ENCODE results near the gene GRIN1. TPM values are rescaled to one million over a fixed set of nuclear protein-coding genes. Genes with fewer than 3 reads are reported as not detected.

GRIN1 gene
- total RNA-seq, 4 donors from 2014 or later, result 0.11 to 0.50 (median 0.19) TPM; not detected in 1

DNA sequence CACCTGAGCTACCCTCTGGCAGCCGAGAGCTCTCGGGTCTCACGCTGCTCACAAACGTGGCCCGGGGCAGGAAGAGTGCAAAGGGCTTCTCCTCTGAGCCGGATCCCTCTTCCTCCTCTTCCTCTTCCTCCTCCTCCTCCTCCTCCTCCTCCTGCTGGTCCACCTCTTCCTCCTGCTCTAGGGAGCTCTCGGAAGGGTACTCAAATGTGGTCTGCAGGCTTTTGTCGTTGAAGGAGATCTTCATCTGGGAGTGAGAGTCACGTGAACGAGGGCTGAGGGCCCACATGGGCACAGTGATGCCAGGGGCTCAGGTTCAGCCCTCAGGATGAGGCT is 53.5 kb downstream of the GRIN1 start:
- H3K27me3 ChIP-seq, result no peaks in the 10 kb centered on the region
- intact Hi-C loops (cut with DNase I), result no loop called here
- H3K4me1 ChIP-seq, result peaks cover 35 to 79% (median 53%) of the 10 kb centered on the region in 4 donors
- no peak overlapping the region for H3K4me3 ChIP-seq
- peaks cover 11 to 28% (median 27%) of the 10 kb centered on the region in 4 donors for H3K36me3 ChIP-seq
- TF ChIP-seq CTCF (IDR thresholded peaks at IDR 0.05) (no peak), POLR2A (IDR thresholded peaks at IDR 0.05; ENCODE audit: low read depth) (no peak), POLR2AphosphoS5 (IDR thresholded peaks at IDR 0.05) (no peak), EP300 (IDR thresholded peaks at IDR 0.05) (no peak)
- DNase-seq (ENCODE audit: extremely low spot score), result no peak
- 82% methylated on average over 8 of the region's 10 CpGs for WGBS
- H3K27ac ChIP-seq (replicated peaks in 1 of 4), result no peak overlapping the region
- H3K9me3 ChIP-seq, result no peaks in the 10 kb centered on the region

DNA sequence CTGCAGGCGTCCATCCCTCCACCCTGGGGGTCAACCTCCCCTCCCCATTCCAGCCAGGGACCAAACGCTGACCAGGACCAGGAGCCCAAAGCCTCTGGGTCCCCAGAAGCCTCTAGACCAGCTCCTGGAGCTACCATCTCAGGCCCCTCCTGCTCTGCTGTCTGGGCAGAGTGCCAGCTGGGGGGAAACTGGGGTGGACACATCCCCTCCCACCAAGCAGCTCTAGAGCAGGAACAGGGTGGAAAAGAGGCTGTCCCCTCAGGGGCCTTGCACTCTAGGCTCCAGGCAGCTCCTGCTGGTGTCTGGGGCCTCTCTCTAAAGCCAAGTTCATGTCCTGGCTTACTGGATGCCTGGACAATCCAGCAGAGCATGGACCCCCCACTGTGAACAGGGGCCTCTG is 53.9 kb downstream of the GRIN1 start:
- 100% methylated on average over 1 of the region's 2 CpGs for WGBS
- H3K36me3 ChIP-seq, result peaks cover 11 to 28% (median 27%) of the 10 kb centered on the region in 4 donors
- H3K9me3 ChIP-seq, result no peaks in the 10 kb centered on the region
- no peak overlapping the region for H3K4me3 ChIP-seq
- intact Hi-C loops (cut with DNase I), result no loop called here
- H3K27me3 ChIP-seq, result no peaks in the 10 kb centered on the region
- H3K27ac ChIP-seq (replicated peaks in 1 of 4), result no peak overlapping the region
- no peak for DNase-seq (ENCODE audit: extremely low spot score)
- TF ChIP-seq EP300 (IDR thresholded peaks at IDR 0.05), result no peak
- no peak for TF ChIP-seq CTCF (IDR thresholded peaks at IDR 0.05)
- peaks cover 35 to 79% (median 53%) of the 10 kb centered on the region in 4 donors for H3K4me1 ChIP-seq

DNA sequence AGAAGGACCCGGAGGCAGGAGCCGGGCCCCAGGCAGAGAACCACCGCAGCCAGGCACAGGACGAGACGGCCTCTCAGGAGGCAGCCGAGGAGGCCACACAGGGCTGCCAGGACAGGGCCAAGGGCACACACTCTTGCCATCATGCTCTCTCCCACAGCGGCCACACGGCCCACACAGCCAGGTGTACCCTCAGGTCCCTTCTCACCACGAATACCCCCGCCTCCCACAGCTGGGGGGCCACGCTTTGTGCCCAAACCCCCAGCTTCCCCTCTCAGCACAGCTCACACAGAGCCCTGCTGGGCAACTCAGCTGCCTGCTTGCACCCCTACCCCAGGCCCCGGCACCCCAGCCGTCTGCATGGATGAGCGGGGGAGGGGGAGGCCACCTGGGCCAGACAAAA is 54.8 kb downstream of the GRIN1 start:
- H3K36me3 ChIP-seq, result peaks cover 11 to 28% (median 27%) of the 10 kb centered on the region in 4 donors
- H3K4me1 ChIP-seq, result peaks cover 43 to 85% (median 60%) of the 10 kb centered on the region in 4 donors
- no peak overlapping the region for H3K27ac ChIP-seq (replicated peaks in 1 of 4)
- no peaks in the 10 kb centered on the region for H3K27me3 ChIP-seq
- no peak for TF ChIP-seq POLR2AphosphoS5 (IDR thresholded peaks at IDR 0.05)
- no peak for TF ChIP-seq EP300 (IDR thresholded peaks at IDR 0.05)
- no peak for TF ChIP-seq POLR2A (IDR thresholded peaks at IDR 0.05; ENCODE audit: low read depth)
- TF ChIP-seq CTCF (IDR thresholded peaks at IDR 0.05), result no peak
- WGBS, result 80% methylated on average over 8 of the region's 14 CpGs
- H3K4me3 ChIP-seq, result no peak overlapping the region
- no peak for DNase-seq (ENCODE audit: extremely low spot score)
- intact Hi-C loops (cut with DNase I), result no loop called here
- H3K9me3 ChIP-seq, result no peaks in the 10 kb centered on the region

DNA sequence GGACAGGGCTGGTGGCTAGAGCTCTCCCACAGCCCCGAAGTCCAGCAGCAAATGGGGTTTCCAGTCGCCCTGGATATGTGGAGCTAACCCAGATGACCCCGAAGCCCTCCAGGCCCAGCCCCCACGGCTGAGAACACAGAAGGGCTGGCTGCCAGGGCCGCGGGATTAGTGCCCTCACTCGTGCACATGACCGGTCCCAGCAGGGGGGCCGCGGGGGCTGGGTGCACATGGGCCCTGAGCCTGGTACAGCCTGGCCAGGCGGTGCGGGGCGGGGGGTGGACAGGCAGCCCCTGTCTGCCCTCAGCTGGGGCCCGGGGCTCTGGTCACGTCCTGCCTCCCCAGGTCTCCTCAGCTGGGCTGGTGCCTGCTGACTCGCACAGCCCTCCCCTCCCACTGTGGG is 55.4 kb downstream of the GRIN1 start:
- no peak for DNase-seq (ENCODE audit: extremely low spot score)
- H3K4me3 ChIP-seq, result no peak overlapping the region
- H3K27me3 ChIP-seq, result no peaks in the 10 kb centered on the region
- no CpG with 5 or more reads among the region's 16 CpGs for WGBS
- no peaks in the 10 kb centered on the region for H3K9me3 ChIP-seq
- peaks cover 11 to 28% (median 27%) of the 10 kb centered on the region in 4 donors for H3K36me3 ChIP-seq
- H3K4me1 ChIP-seq, result peaks cover 45 to 86% (median 62%) of the 10 kb centered on the region in 4 donors
- no peak overlapping the region for H3K27ac ChIP-seq (replicated peaks in 1 of 4)
- intact Hi-C loops (cut with DNase I), result no loop called here
- TF ChIP-seq EP300 (IDR thresholded peaks at IDR 0.05) (no peak), CTCF (IDR thresholded peaks at IDR 0.05) (no peak), POLR2A (IDR thresholded peaks at IDR 0.05; ENCODE audit: low read depth) (no peak), POLR2AphosphoS5 (IDR thresholded peaks at IDR 0.05) (no peak)

GRCh38 chr9:137194909-137195308 is 56.0 kb downstream of the GRIN1 start:
- H3K27ac ChIP-seq (replicated peaks in 1 of 4), result no peak overlapping the region
- no peaks in the 10 kb centered on the region for H3K9me3 ChIP-seq
- H3K36me3 ChIP-seq, result peaks cover 10 to 25% (median 24%) of the 10 kb centered on the region in 4 donors
- H3K4me1 ChIP-seq, result peaks cover 45 to 86% (median 62%) of the 10 kb centered on the region in 4 donors
- no peaks in the 10 kb centered on the region for H3K27me3 ChIP-seq
- intact Hi-C loops (cut with DNase I), result no loop called here
- DNase-seq (ENCODE audit: extremely low spot score), result no peak
- TF ChIP-seq POLR2AphosphoS5 (IDR thresholded peaks at IDR 0.05) (no peak), CTCF (IDR thresholded peaks at IDR 0.05) (no peak), POLR2A (IDR thresholded peaks at IDR 0.05; ENCODE audit: low read depth) (no peak), EP300 (IDR thresholded peaks at IDR 0.05) (no peak)
- H3K4me3 ChIP-seq, result no peak overlapping the region
- 80% methylated on average over 9 of the region's 10 CpGs for WGBS

Measured in esophagus muscularis mucosa (tissue), 4 donors.